Measurements from ENCODE around the gene ORMDL2. TPM values are rescaled to one million over a fixed set of nuclear protein-coding genes. Genes with fewer than 3 reads are reported as not detected.
"Not testable (repeated sequence)": the region's sequence is repeated elsewhere in the genome, so short reads cannot be mapped to it uniquely, and the experiment has no call there.

The ORMDL2 gene
- total and polyA plus RNA-seq, 8 donors: 0.89 to 53.9 (median 12.7) TPM; not detected in 1

GRCh38 chr12:55865327-55865726 lies 47.5 kb downstream of the ORMDL2 start:
- no peaks in the 10 kb centered on the region for H3K4me1 ChIP-seq
- intact Hi-C loops (cut with DNase I; ENCODE audit: low total_unique reads): loop anchor here (10.0 kb wide), 1 partner anchor 91 kb away; no protein-coding TSS in a partner anchor
- no peaks in the 10 kb centered on the region for H3K27me3 ChIP-seq
- WGBS, 5 donors: 90 to 97% (median 92%) methylated on average over 2 of the region's 2 CpGs
- no peak overlapping the region for H3K27ac ChIP-seq
- no peak overlapping the region for H3K4me3 ChIP-seq
- H3K9me3 ChIP-seq: peaks cover 4 to 16% (median 11%) of the 10 kb centered on the region in 4 donors
- no peak for DNase-seq
- no peaks in the 10 kb centered on the region for H3K36me3 ChIP-seq
- no peak for TF ChIP-seq POLR2AphosphoS5 (IDR thresholded peaks at IDR 0.05)
- TF ChIP-seq CTCF (IDR thresholded peaks at IDR 0.05): no peak
- TF ChIP-seq POLR2A (IDR thresholded peaks at IDR 0.05): no peak
- no peak for TF ChIP-seq EP300 (IDR thresholded peaks at IDR 0.05)

- not testable (repeated sequence) for H3K36me3 ChIP-seq, H3K27me3 ChIP-seq, H3K27ac ChIP-seq, H3K4me3 ChIP-seq, DNase-seq, H3K4me1 ChIP-seq
- H3K9me3 ChIP-seq: peaks cover 4 to 16% (median 11%) of the 10 kb centered on the region in 4 donors
- intact Hi-C loops (cut with DNase I; ENCODE audit: low total_unique reads): loop anchor here (10.0 kb wide), 1 partner anchor 92 kb away; no protein-coding TSS in a partner anchor
- WGBS, 5 donors: 89 to 98% (median 98%) methylated on average over 3 of the region's 3 CpGs
These were observed 48.7 kb downstream of the ORMDL2 start for GRCh38 chr12:55866454-55867004.

Other genes starting within 250 kb of the ORMDL2 start
- not detected for gene OR2AP1, start 245.6 kb upstream of the ORMDL2 start, total RNA-seq
- not detected for gene OR2AP1, start 245.6 kb upstream of the ORMDL2 start, polyA plus RNA-seq
- not detected for gene OR10P1, start 181.1 kb upstream of the ORMDL2 start, total RNA-seq
- not detected for gene OR10P1, start 181.1 kb upstream of the ORMDL2 start, polyA plus RNA-seq
- gene ITGA7, start 110.1 kb upstream of the ORMDL2 start, total RNA-seq: 100 to 1,000 TPM in 1 of 5 donors, 10 to 100 TPM in 4; 10.3 to 188 (median 58.0) TPM
- gene ITGA7, start 110.1 kb upstream of the ORMDL2 start, polyA plus RNA-seq: 10 to 100 TPM in 1 of 3 donors, 1 to 10 TPM in 2; 3.5 to 40.6 (median 5.8) TPM
- gene BLOC1S1, start 102.0 kb upstream of the ORMDL2 start, total RNA-seq: 100 to 1,000 TPM in 3 of 5 donors, 10 to 100 TPM in 2; 12.8 to 392 (median 114) TPM
- gene BLOC1S1, start 102.0 kb upstream of the ORMDL2 start, polyA plus RNA-seq: 100 to 1,000 TPM; 349 to 451 (median 411) TPM
- 10 to 100 TPM in 3 of 5 donors, 1 to 10 TPM in 2; 4.0 to 41.2 (median 19.3) TPM for gene RDH5, start 97.6 kb upstream of the ORMDL2 start, total RNA-seq
- gene RDH5, start 97.6 kb upstream of the ORMDL2 start, polyA plus RNA-seq: 10 to 100 TPM in 1 of 3 donors, 1 to 10 TPM in 2; 3.2 to 10.3 (median 9.7) TPM
- 1,000 to 10,000 TPM in 1 of 5 donors, 100 to 1,000 TPM in 3, 10 to 100 TPM in 1; 71.2 to 1,329 (median 399) TPM for gene CD63, start 89.0 kb upstream of the ORMDL2 start, total RNA-seq
- gene CD63, start 89.0 kb upstream of the ORMDL2 start, polyA plus RNA-seq: 100 to 1,000 TPM; 455 to 899 (median 803) TPM
- gene GDF11, start 74.9 kb upstream of the ORMDL2 start, total RNA-seq: 1 to 10 TPM in 3 of 5 donors, under 1 TPM in 2; 0.29 to 4.6 (median 1.7) TPM
- gene GDF11, start 74.9 kb upstream of the ORMDL2 start, polyA plus RNA-seq: 1 to 10 TPM; 1.1 to 6.5 (median 3.5) TPM
- gene SARNP, start 317 bp upstream of the ORMDL2 start, total RNA-seq: 100 to 1,000 TPM in 1 of 5 donors, 10 to 100 TPM in 4; 16.1 to 200 (median 60.1) TPM
- gene SARNP, start 317 bp upstream of the ORMDL2 start, polyA plus RNA-seq: 10 to 100 TPM; 93.1 to 99.3 (median 94.2) TPM
- 10 to 100 TPM in 3 of 5 donors, 1 to 10 TPM in 2; 7.2 to 30.8 (median 12.5) TPM for gene DNAJC14, start 11.5 kb downstream of the ORMDL2 start, total RNA-seq
- gene DNAJC14, start 11.5 kb downstream of the ORMDL2 start, polyA plus RNA-seq: 10 to 100 TPM in 2 of 3 donors, 1 to 10 TPM in 1; 7.8 to 14.0 (median 10.5) TPM
- 10 to 100 TPM in 3 of 5 donors, 1 to 10 TPM in 2; 7.8 to 18.0 (median 11.6) TPM for gene MMP19, start 24.9 kb downstream of the ORMDL2 start, total RNA-seq
- gene MMP19, start 24.9 kb downstream of the ORMDL2 start, polyA plus RNA-seq: 10 to 100 TPM in 1 of 3 donors, 1 to 10 TPM in 2; 2.7 to 13.0 (median 5.8) TPM
- gene PYM1, start 109.9 kb downstream of the ORMDL2 start, total RNA-seq: 10 to 100 TPM in 2 of 5 donors, 1 to 10 TPM in 3; 1.2 to 59.4 (median 9.8) TPM
- 10 to 100 TPM; 42.8 to 54.8 (median 42.8) TPM for gene PYM1, start 109.9 kb downstream of the ORMDL2 start, polyA plus RNA-seq
- 100 to 1,000 TPM in 1 of 5 donors, 10 to 100 TPM in 4; 56.0 to 418 (median 92.0) TPM for gene DGKA, start 113.1 kb downstream of the ORMDL2 start, total RNA-seq
- 100 to 1,000 TPM in 1 of 3 donors, 10 to 100 TPM in 2; 13.0 to 123 (median 27.6) TPM for gene DGKA, start 113.1 kb downstream of the ORMDL2 start, polyA plus RNA-seq
- gene PMEL, start 148.0 kb downstream of the ORMDL2 start, total RNA-seq: 1 to 10 TPM in 2 of 5 donors, under 1 TPM in 2, not detected in 1; 0.58 to 4.0 (median 1.0) TPM
- gene PMEL, start 148.0 kb downstream of the ORMDL2 start, polyA plus RNA-seq: 1 to 10 TPM in 2 of 3 donors, under 1 TPM in 1; 0.75 to 2.1 (median 1.3) TPM
- gene CDK2, start 148.8 kb downstream of the ORMDL2 start, total RNA-seq: 100 to 1,000 TPM in 1 of 5 donors, 10 to 100 TPM in 3, 1 to 10 TPM in 1; 4.1 to 124 (median 12.3) TPM
- gene CDK2, start 148.8 kb downstream of the ORMDL2 start, polyA plus RNA-seq: 10 to 100 TPM; 12.5 to 18.4 (median 17.5) TPM
- 100 to 1,000 TPM in 1 of 5 donors, 10 to 100 TPM in 4; 17.1 to 100 (median 75.1) TPM for gene RAB5B, start 156.0 kb downstream of the ORMDL2 start, total RNA-seq
- 10 to 100 TPM; 52.4 to 92.4 (median 61.3) TPM for gene RAB5B, start 156.0 kb downstream of the ORMDL2 start, polyA plus RNA-seq
- 10 to 100 TPM in 2 of 5 donors, 1 to 10 TPM in 3; 9.0 to 67.7 (median 10.0) TPM for gene SUOX, start 179.2 kb downstream of the ORMDL2 start, total RNA-seq
- gene SUOX, start 179.2 kb downstream of the ORMDL2 start, polyA plus RNA-seq: 10 to 100 TPM in 2 of 3 donors, 1 to 10 TPM in 1; 8.4 to 14.3 (median 11.8) TPM
- gene IKZF4, start 203.0 kb downstream of the ORMDL2 start, total RNA-seq: 10 to 100 TPM in 1 of 5 donors, 1 to 10 TPM in 4; 2.3 to 15.6 (median 3.5) TPM
- 1 to 10 TPM; 1.5 to 2.9 (median 2.4) TPM for gene IKZF4, start 203.0 kb downstream of the ORMDL2 start, polyA plus RNA-seq
- 100 to 1,000 TPM in 4 of 5 donors, 10 to 100 TPM in 1; 22.3 to 929 (median 265) TPM for gene RPS26, start 223.9 kb downstream of the ORMDL2 start, total RNA-seq
- 1,000 to 10,000 TPM; 1,182 to 1,748 (median 1,390) TPM for gene RPS26, start 223.9 kb downstream of the ORMDL2 start, polyA plus RNA-seq